ENCODE data around the gene DEPDC7.
"Not testable (repeated sequence)": the region's sequence is repeated elsewhere in the genome, so short reads cannot be mapped to it uniquely, and the experiment has no call there.

The DEPDC7 gene

GRCh38 chr11:33015621-33016551, at the start of gene DEPDC7:
Gene DEPDC7, plus strand, starts transcription at chr11:33015878. Its CDS starts 78 bp downstream, at chr11:33015956.
- peak; percentile 66 to 76 for DNase-seq (ENCODE audit: low read depth in 2 of 2)

- DNase-seq (ENCODE audit: low read depth in 2 of 2), result no peak
Measured at GRCh38 chr11:32968541-32968940, 47.1 kb upstream of the DEPDC7 start.

GRCh38 chr11:32972233-32972632, 43.4 kb upstream of the DEPDC7 start:
- DNase-seq (ENCODE audit: low read depth in 2 of 2), result not testable (repeated sequence)

GRCh38 chr11:32972781-32973180, 42.9 kb upstream of the DEPDC7 start:
- DNase-seq (ENCODE audit: low read depth in 2 of 2), result no peak

GRCh38 chr11:32982626-32983025, 33.1 kb upstream of the DEPDC7 start:
- no peak for DNase-seq (ENCODE audit: low read depth in 2 of 2)

- DNase-seq (ENCODE audit: low read depth in 2 of 2), result no peak
Measured at GRCh38 chr11:32983506-32983905, 32.2 kb upstream of the DEPDC7 start.

GRCh38 chr11:32985600-32985999, 30.1 kb upstream of the DEPDC7 start:
- DNase-seq (ENCODE audit: low read depth in 2 of 2), result no peak

- no peak for DNase-seq (ENCODE audit: low read depth in 2 of 2)
Measured at GRCh38 chr11:32987851-32988250, 27.8 kb upstream of the DEPDC7 start.

- no peak for DNase-seq (ENCODE audit: low read depth in 2 of 2)
Measured at GRCh38 chr11:32990481-32990880, 25.2 kb upstream of the DEPDC7 start.

GRCh38 chr11:32991427-32991826, 24.3 kb upstream of the DEPDC7 start:
- DNase-seq (ENCODE audit: low read depth in 2 of 2), result no peak

GRCh38 chr11:32991898-32992297, 23.8 kb upstream of the DEPDC7 start:
- no peak for DNase-seq (ENCODE audit: low read depth in 2 of 2)

- no peak for DNase-seq (ENCODE audit: low read depth in 2 of 2)
Measured at GRCh38 chr11:33000181-33000580, 15.5 kb upstream of the DEPDC7 start.

GRCh38 chr11:33001281-33001680, 14.4 kb upstream of the DEPDC7 start:
- DNase-seq (ENCODE audit: low read depth in 2 of 2), result no peak

- no peak for DNase-seq (ENCODE audit: low read depth in 2 of 2)
Measured at GRCh38 chr11:33001751-33002542, 13.7 kb upstream of the DEPDC7 start.

- no peak for DNase-seq (ENCODE audit: low read depth in 2 of 2)
Measured at GRCh38 chr11:33005175-33005574, 10.5 kb upstream of the DEPDC7 start.

- DNase-seq (ENCODE audit: low read depth in 2 of 2), result no peak
Measured at GRCh38 chr11:33006010-33006409, 9.7 kb upstream of the DEPDC7 start.

- DNase-seq (ENCODE audit: low read depth in 2 of 2), result no peak
Measured at GRCh38 chr11:33013755-33014154, 1.9 kb upstream of the DEPDC7 start.

GRCh38 chr11:33016654-33017053, 976 bp downstream of the DEPDC7 start:
- no peak for DNase-seq (ENCODE audit: low read depth in 2 of 2)

GRCh38 chr11:33017478-33017877, 1.8 kb downstream of the DEPDC7 start:
- no peak for DNase-seq (ENCODE audit: low read depth in 2 of 2)

- DNase-seq (ENCODE audit: low read depth in 2 of 2), result no peak
Measured at GRCh38 chr11:33017965-33018364, 2.3 kb downstream of the DEPDC7 start.

GRCh38 chr11:33018840-33019239, 3.2 kb downstream of the DEPDC7 start:
- DNase-seq (ENCODE audit: low read depth in 2 of 2), result no peak

- no peak for DNase-seq (ENCODE audit: low read depth in 2 of 2)
Measured at GRCh38 chr11:33021501-33021900, 5.8 kb downstream of the DEPDC7 start.

GRCh38 chr11:33021937-33022336, 6.3 kb downstream of the DEPDC7 start:
- no peak for DNase-seq (ENCODE audit: low read depth in 2 of 2)

All from stimulated activated CD4-positive, alpha-beta T cell treated with anti-CD3 and anti-CD28 coated beads, Interleukin-4, amount 100 ng/mL, for 48 hours (primary cell).